EL (cell line): ENCODE results near the gene GRK3.
"Not testable (repeated sequence)": the region's sequence is repeated elsewhere in the genome, so short reads cannot be mapped to it uniquely, and the experiment has no call there.

Experiments
- DNase-seq: peaks from one replicate; pipeline ENCODE4 v3.0.0-alpha.2; 2016

GRK3 gene

GRCh38 chr22:25564320-25564978 lies at the start of gene GRK3:
Gene GRK3, plus strand, starts transcription at chr22:25564675. Its CDS starts 366 bp downstream, at chr22:25565041.
- peak; percentile 76 for DNase-seq

- no peak for DNase-seq
Measured at GRCh38 chr22:25518000-25518663, 46.3 kb upstream of the GRK3 start.

- no peak for DNase-seq
Measured at GRCh38 chr22:25525376-25525775, 39.1 kb upstream of the GRK3 start.

DNA sequence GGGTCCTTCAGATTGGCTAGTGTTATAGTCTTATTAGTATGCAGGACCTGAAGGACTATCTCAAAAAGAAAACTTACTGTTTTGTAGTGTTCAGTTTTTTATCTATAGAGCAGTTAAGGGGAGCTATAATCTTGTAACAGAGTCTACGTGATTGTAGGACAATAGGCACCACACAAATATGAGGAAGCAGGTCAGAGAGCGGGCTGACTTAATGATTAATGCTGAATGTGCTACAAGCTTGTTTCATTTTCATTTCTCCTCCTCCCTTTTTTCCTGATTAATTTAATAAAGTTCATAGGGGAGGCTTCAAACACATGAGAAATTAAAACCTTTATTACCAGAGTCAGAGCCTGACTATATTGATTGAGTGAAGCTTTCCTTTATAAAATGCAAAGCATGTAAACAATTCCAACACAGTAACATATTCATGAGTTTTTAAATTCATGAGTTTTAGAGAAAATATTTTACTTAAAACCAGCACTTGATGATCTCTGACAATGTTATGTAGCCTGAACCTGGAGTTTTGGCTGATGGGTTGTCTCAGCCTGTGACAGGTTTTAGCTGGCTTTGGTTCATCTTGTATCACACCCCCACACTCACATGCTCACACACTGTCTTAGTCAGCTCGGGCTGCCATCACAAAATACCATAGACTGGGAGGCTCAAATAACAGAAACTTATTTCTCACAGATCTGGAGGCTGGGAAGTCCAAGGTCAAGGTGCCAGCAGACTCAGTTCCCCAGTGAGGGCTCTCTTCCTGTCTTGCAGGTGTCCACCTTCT lies 38.5 kb upstream of the GRK3 start:
- peak; percentile 18 for DNase-seq

- peak; percentile 45 for DNase-seq
Measured at GRCh38 chr22:25527016-25527415, 37.5 kb upstream of the GRK3 start.

- not testable (repeated sequence) for DNase-seq
Measured at GRCh38 chr22:25528068-25528467, 36.4 kb upstream of the GRK3 start.

- not testable (repeated sequence) for DNase-seq
Measured at GRCh38 chr22:25529059-25529458, 35.4 kb upstream of the GRK3 start.

GRCh38 chr22:25529541-25530137 lies 34.8 kb upstream of the GRK3 start:
- not testable (repeated sequence) for DNase-seq

GRCh38 chr22:25531677-25532076 lies 32.8 kb upstream of the GRK3 start:
- DNase-seq: not testable (repeated sequence)

GRCh38 chr22:25534724-25535123 lies 29.8 kb upstream of the GRK3 start:
- DNase-seq: no peak

DNA sequence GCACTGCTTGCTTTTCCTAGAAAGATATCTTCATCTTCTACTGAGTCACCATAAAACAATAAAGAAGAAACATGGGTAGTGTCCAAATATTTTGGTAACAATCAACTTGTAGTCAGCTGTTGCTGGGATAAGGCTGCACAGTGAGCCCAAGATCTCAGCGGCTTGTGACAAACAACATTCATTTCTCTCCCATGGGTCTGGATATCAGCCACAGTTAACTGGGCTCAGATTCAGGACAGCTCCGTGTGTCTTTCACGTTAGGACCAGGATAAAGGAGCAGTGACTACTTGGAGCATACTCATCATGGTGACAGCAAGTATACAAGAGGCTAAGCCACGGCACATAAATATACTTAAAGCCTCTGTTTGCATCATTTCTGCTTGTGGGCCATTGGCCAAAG lies 27.9 kb upstream of the GRK3 start:
- DNase-seq: no peak

DNA sequence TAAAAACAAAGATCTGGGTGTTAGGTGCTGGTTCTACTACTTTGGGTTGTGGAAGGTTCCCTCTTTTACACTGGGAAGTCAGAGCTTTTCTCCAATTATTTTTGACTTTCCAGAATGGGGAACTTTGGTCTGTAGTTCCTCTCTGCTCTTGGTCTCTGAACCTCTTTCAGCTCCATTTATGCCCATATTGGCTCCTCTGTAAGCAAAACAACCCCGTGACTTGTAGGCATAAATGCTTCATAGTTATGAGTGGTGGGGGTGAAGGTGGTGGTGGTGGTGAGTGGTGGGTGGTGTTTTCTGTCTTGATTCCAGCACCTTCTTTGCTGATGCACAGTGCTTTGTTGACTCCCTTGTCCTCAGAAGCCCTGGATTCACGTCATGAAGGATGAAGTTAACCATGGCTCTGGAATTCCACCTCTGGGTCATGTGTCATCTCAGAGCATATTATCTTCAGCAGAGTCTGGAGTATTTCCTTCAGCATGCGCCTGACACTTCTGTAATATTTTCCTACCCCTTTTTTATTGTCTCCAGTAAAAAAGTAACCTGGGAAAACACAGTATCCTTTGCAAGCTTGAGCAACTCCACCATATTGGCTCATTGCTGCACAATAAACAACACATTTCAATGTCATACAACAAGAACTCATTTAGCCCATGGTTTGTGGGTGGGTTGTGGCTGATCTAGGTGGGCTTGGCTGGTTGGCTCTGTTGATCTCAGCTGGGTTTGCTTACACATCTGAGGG lies 24.1 kb upstream of the GRK3 start:
- DNase-seq: no peak

GRCh38 chr22:25540908-25541660 lies 23.4 kb upstream of the GRK3 start:
- DNase-seq: no peak

DNA sequence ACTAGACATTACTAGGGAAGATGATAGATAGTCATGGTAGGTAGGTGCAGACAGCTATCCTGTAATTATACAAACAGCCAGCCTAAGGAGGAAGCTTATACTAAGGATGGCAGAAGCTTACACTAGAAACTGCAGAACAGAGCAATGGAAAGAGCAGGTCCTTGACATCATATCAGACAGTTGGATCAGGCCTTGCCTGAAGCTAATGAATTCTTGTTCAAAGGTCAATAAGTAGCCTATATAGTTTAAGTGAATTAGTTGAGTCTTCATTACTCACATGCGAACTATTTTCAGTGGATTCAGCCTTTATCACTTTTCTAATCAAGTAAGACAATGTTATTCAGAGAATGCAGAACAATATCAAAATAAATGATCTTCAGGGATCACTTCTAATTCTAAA lies 22.3 kb upstream of the GRK3 start:
- no peak for DNase-seq

DNA sequence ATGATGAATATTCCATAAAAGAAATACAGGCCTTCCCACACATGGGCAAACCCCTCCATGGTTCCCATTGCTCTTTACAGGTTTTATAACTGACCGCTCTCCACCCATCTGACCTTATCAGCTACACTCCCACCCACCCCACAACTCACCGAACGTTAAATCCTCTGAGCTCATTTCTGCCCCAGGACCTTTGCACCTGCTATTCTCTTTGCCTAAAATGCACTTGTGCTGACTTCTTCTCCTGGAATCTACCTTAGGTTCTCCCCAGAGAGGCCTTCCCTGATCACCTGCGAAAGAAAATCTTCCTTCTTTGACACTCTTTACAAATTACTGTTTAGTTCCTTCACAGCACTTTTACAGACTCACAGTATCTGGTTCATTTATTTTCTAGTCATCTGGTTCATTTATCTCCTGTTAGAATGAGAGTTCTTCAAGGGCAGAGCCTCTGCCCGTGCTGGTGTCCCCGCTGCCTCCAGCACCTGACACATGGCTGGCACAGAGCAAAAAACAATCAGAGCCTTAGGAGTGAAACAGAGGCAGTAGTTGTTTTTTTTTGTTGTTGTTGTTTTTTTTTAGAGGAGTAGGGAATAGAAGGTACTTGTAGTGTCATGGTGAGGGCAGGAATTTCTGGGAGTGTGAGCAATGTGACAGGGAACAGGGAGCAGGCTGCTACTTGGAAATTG lies 21.6 kb upstream of the GRK3 start:
- DNase-seq: no peak

DNA sequence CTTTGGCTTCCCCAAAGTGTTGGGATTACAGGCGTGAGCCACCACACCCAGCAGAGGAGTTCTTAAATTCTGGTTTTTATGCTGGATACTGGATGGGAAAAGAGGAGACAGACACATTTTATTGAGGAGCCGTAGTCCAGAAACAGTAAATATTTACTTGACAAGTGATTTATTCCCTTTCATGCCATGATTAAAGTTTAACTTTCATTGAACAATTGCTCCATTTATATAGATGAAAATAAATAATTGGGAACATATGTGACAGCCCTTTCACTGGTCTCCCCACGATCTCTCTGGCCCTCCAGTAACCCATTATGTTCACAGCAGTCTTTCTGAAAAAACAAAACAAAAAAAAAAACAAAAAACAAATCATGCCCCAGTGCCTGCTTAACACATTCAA lies 19.3 kb upstream of the GRK3 start:
- no peak for DNase-seq

DNA sequence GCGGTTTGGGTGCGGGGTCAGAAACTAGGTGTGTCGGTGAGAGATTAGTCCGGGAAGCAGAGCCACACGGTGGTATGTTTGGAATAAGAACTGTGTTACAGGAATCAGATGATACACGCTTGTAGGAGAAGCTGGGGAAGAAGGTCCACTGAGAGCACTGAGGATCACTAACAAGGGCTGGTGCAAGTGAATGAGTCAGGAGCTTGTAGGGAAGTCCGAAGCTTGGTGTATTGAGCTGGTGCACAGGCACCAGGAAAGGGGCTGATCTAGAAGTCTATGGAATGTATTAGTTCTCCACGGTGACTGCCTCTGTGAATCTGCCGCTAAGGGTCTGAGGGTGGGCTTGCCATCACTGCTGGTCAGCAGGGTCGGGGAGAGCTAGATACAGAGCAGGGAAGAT lies 18.8 kb upstream of the GRK3 start:
- DNase-seq: no peak

GRCh38 chr22:25546242-25546641 lies 18.2 kb upstream of the GRK3 start:
- DNase-seq: no peak

- DNase-seq: peak; percentile 36
Measured at GRCh38 chr22:25546751-25547150, 17.7 kb upstream of the GRK3 start.

DNA sequence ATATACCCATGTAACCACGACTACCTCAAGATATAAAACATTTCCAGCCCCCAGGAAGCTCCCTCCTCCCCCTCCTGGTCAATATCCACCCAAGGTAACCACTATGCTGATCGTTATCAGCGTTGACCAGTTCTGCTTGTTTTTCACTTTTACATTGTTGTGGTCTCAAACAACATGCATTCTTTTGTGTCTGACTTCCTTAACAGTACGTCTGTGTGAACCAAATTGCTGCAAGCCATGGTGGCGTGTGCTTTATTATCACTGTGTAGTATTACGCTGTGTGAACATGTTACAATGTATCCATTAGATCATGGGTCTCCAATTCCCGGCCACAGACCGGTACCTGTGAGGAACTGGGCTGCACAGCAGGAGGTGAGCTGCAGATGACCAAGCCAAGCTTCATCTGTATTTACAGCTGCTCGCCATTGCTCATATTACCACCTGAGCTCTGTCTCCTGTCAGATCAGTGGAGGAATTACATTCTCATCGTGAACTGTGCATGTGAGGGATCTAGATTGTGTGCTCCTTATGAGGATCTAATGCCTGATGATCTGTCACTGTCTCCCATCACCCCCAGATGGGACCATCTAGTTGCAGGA lies 15.5 kb upstream of the GRK3 start:
- DNase-seq: no peak

GRCh38 chr22:25551396-25551795 lies 13.1 kb upstream of the GRK3 start:
- no peak for DNase-seq
